ENCODE data around the gene COL1A1. TPM values are rescaled to one million over a fixed set of nuclear protein-coding genes. Genes with fewer than 3 reads are reported as not detected.

Gene COL1A1
- total RNA-seq, 1 donor from 2014 or later = 17.6 TPM

DNA sequence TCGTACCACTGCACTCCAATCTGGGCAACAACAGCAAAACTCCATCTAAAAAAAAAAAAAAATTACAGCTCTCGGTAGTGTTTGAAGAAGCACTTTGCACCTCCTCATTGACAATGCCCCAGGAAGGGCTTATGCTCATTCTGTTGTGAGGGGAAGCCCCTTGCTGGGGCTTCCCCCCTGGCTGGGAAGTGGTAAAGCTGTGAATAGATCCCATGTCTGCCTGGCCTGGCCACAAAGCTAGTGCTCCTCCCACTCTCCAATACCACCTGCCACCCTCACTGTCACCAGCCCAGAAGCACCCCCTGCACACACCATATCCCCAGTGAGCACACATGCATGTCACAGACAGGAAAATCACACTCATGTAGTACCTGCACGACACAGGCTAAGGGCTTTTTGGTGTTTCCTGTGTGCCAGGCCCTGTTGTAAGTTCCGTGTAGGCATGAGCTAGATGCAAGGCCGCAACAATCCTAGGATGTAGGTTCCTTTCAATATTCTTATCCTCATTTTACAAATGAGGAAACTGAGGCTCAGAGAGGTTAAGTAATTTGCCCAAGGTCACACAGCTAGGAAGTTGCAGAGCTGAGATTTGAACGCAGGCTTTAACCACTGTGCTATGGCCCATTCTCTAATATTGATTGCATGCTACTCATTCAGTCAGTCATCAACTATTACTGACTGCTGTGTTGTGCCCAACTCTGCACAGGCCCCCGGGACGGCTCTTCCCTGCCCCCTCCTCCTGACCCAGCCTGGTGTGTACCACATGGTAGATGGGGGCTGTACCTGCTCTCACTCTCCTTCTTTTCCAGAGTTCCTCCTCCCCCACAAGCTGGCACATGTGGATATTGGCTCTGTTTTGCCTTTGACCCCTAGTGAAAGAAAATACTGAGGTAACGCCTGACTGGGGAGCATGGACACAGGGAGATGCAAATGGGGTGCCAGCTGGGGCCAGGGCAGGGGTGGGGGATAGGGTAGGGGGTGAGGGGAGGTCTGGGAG is 11.9 kb upstream of the COL1A1 start:
- no peak for DNase-seq

DNA sequence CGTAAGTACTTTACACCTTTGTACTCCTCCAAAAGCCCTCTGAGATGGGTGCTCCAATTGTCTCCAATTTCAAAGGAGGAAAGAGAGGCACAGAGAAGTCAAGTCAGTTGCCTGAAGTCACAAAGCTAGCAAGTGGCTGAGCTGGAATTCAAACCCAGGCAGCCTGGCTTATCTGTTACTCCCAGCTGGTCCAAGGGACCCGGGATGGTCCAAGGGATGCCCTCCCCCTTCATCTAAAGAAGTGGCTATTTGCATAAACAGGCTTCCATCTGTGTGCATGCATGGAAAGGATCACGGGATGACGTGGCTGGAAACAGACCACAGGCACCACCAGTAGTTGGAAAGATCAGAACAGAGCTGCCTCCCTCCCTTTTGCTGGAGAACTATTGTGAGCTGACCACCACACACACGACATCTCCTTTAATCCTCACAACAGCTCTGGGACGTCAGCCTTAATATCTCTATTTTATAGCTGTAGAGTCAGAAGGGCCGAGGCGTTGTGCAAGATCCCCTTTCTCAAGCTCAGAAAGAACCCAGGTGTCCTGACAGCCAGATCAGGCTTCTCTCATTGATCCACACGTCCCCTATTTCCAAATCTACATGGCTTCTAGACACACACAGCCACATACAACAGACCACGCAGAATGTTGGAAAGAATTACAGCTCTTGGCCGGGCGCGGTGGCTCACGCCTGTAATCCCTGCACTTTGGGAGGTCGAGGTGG is 10.9 kb upstream of the COL1A1 start:
- DNase-seq = no peak

DNA sequence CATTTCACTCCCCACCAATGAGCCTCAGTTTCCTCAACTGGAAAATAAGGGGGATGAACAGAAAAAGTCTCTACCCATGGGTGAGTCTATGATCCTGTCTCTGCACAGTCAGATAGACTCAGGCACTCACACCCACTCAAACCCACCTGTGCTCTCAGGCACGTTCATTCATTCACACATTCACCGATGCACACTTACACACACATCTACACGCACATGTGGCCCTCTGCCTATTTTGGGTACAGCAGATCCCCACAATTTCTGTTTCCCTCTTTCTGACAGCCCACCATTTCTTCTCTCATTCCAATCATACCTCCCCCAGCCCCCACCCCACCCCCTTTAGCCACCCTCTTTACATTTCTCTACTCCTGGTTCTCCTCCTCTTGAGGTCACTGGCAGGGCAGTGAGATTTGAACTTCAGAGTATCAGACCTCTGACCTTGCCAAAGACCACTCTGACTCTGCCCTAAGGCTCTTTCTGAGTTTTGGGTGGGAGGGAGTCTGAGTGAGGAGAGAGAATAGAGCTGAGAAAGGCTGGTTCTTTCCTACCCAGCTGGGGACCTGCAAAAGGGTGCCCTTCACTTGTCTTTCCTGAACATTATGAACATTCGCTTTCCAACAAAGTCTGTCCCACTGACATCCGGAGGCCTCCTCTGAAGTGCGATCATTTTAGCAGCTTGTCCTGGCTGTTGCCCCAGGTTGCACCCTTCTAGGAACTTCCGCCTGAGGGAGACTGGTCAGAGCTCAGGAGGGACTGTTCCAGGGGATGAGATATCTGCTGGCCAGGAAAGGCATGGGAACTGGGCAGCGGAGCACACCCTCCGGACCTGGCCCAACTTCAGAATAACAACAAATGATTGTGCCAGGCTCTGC is 10.1 kb upstream of the COL1A1 start:
- no peak for DNase-seq

DNA sequence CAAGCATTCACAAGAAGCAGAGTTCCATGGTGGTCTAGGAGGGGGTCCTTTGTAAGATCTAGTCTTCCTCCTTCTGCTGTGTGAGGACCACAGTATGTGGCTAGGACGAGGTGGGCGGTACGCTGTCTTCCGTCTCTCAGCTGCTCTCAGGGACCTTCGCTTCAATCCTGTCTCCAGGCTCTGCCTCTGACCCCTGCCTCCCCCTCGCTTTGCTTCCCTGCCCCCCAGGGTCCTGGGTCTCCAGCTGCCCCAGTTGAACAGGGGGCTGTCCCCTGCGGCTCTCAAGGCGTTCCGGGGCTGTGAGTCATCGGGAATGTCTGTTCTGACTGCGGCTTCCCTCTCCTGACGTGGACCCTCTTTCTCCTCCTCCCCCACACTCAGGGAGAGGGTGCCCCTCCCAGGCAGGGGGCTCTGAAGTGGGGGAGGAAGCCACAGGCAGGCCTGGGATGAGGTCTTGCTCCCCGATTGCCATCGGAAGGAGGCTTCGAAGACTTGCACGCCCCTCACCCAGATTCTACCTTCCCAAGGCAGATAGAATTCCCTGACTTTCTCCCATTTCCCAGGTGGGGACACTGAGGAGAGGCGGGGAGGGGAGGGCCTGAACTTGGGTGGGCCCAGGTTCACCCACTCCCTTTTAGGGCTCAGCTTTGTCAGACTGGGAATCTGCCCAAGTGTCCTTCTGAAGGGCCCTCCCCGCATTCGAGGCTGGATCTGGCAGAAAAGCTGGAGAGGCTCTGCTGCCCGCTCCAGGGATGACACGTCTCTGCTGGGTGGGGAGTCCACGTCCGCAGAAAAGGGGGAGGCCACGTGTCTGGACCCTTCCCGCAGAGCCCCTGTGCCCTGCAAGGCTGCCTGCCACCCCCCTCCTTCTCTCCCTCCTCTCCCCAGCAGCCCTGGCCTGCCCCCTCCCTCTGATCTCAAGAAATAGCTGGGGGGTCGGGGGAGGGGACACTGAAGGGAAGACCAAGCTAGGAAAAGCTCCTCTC is 9.1 kb upstream of the COL1A1 start:
- no peak for DNase-seq

DNA sequence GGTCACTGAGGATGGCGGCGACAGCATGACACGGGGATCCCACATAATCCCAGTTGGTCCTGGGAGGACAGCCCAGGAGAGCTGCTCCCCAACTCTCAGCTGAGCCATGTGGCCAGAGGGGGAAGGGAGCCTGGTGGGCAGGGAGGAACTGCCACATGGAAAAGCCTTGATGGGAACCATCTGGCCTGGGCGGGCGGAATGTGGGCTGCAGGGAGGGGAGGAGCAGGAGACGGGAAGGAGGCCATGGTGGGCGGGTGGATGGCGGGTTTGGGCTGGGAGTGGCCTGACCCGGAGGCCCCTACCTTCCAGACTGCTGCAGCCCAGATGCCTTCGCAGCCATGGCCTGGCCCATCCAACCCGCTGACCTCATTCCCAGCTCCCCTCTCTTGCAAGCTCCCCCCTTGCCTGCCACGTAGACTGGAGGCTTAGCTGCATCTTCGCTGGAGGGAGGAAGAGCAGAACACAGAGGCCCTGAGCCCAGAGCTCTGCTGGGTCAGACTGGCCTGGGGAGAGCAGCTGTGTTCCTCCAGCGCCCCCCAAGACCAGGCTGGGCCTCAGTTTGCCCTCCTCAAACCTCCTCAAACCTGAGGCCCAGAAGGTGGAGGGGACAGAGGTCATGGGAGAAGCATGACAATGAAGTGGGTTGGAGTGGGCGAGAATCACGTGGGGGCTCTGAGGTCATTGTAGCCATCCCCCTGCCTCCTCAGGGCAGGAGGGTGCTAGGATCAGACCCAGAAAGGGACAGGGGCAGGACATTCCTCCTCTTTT is 8.2 kb upstream of the COL1A1 start:
- no peak for DNase-seq

DNA sequence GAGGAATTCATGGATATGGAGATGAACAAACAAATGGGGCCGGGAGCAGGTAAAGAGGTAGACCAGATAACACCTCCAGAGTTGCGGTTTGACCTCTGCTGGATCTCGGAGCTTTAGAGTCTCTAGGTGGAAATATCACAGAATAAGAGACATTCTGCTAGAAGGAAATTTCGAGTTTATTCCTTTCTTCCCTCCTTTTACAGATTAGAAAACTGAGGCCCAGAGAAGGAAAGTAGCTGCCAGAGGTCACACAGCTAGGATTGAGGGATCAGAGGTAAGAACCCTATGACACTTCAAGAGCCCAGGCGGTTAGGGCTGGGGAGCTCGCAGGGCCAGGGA is 7.7 kb upstream of the COL1A1 start:
- DNase-seq = no peak

DNA sequence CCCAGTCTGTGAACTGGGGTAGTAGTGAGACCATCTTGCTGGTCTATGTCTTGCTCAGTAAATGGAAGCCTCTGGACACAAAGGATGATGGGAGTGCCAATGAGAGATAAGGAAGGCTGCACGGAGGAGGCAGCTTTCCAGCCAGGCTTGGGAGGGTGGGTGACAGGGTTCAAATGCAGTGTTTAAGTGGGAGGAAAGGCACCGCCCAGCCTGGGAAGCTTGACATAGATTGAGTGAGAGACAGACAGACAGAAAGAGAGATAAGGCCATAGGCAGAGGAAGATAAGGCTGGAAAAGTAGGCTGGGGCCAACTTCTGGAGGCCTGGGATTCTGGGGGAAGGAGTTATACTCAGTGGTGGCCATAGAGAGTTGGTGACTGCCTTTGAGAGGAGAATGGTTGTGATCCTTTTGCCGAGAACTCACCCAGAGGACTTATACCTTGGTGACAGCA is 7.2 kb upstream of the COL1A1 start:
- no peak for DNase-seq

DNA sequence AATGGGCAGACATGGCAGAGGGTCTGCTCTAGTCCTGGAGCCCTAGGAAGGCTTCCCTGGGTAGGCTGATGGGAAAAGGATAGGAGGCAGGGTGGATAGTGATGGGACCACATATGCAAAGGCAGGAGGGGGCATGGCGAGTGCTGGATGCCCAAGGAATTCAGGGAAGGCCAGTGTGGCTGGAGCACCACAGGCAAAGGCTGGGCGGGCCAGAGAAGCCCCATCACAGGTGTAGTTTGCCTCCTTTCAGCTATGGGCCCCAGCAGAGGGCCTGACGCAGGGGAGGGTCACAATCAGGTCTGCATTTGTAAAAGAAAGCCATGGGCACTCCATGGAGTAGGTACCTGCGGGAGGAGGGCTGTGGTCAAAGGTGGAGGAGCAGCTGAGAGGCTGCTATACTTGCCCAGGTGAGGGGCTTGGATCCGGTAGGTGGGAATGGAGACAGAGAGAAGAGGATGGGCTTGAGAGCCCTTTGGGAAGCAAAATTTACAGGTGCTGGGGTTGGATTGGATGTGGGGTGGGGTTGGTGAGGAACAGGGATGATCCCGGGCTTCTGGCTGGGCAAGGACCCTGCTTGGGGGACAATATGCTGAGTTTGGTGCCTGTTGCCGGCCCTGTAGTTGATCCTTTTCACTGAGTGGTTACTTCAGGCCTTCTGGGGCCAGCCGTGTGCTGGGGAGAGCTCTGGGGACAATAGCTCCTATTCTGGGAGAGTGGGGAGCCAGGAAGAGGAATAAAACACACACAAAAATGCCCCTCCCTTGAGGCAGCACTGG is 6.5 kb upstream of the COL1A1 start:
- DNase-seq = no peak

DNA sequence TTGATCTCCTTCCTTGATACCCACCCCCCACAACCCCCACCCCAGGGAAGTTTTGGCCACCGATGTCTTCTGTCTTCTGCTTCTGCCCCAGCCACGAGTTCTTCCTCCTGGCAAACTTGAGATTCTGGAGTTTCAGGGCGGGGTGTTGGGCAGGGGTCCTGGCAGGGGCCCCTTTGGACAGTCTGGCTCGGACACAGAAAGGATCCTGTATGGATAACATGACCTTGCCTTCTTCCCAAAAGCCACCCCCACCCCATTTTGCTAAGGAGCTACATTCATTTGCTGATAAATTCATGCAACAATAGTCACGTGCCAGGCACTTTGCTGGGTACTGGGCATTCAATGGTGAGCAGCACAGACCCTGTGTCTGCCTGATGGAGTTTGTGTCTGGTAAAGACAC is 5.9 kb upstream of the COL1A1 start:
- DNase-seq = no peak

DNA sequence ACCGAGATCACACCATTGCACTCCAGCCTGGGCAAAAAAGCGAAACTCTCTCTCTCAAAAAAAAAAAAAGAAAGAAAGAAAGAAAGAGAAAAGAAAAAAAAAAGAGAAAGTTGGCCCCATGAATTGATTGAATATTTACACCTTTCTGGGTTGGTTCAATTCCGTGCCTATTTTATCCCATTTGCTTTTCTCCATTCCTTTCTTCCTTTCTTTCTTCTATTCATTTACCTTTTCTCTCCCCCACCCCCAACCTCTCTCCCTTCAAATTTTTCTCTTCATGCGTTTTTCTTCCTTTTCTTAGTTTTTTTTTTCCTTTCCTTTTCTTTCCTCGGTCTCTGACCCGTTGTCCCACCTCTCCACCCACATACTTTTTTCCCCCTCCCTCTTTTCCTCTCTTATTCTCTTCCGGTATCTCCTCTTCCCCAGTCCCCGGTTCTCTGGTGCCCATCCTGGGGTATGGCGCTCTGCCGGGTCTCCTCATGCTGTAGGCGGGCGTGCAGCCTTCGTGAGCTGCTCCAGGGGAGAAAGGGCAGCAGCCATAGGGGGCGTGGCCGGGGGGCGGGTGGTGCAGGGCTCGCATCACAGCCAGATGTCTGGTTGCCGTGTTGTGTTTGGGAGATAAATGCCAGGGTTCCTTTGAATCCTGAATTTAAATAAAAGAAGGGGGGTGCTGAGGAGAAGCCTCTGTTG is 5.3 kb upstream of the COL1A1 start:
- no peak for DNase-seq

DNA sequence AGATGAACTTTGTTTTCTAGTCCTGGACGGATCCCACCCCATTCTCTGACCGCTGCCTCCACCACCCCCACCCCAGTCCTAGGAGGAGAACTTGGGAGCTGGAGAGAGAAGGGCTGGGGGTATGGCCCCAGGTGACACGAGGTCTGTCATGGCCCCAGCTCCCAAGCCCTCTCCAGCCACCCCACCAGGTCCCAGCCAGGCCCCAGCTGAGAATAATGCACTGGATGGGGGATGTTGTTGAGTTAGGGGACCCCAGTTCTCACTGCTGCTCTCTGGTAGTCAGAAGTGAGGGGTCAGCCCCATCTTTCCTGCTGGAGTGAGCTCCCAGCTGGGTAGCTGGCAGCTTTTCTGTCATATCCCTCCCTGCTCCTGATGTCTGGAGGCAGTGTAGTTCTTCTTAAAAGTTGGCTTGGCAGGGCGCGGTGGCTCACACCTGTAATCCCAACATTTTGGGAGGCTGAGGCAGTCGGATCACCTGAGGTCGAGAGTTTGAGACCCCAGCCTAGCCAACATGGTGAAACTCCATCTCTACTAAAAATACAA is 4.6 kb upstream of the COL1A1 start:
- no peak for DNase-seq

DNA sequence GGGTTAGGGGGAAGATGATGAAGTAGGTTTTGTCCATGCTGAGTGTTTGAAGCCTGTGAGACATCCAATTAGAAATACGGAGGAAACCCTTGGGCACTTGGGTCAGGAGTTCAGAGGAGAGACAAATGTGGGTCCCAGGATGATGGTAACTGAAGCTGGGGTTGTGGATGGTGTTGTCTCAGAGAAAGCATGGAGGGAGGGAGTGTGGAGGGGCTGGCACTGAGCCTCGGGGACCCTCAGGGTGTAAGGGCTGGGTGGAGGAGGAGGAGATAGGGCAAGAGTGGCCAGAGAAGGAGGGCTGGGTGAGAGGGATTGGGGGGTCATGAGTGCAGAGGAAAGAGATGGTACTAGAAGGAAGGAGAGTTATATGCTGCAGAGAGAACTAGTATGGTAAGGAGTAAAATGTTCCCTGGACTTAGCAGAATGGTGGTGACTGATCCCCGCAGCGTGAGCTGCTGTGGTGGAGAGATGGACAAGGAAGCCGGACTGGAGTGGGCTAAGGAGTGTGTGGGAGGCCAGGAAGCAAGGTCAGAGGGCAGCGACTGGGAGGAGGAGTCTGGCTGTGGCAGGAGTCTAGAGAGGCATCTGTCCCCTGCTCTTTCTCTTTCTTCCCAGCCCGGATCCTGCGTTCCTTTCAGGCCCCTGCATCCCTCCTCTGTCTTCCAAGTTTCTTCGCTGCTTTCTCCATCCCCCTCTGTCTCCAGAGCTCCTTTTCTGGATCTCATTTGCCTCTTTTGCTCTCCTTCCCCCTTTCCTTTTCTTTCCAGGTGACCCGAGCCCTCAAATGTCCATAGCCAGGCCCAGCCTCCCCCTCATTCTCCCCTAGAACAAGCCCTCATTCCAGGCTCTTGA is 3.9 kb upstream of the COL1A1 start:
- DNase-seq = no peak

DNA sequence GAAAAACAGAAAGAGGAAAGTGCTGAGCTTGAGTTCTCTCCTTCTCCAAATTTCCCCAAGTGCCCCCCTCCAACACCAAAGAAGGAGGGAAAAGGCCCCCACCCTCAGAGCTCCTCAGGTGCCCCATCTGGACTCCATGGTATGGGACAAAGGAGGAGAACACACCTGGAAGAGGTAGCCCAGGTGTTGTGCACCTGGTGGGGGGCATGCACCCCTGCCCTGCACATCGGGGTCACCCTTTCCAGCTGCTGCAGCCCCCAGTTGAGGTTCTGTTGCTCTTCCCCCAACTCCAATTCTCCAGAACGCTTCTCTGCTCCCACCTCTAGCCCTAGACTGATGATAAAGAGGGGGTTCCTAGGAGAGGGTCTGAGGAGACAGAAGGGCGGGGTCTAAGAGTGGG is 3.0 kb upstream of the COL1A1 start:
- DNase-seq = no peak

DNA sequence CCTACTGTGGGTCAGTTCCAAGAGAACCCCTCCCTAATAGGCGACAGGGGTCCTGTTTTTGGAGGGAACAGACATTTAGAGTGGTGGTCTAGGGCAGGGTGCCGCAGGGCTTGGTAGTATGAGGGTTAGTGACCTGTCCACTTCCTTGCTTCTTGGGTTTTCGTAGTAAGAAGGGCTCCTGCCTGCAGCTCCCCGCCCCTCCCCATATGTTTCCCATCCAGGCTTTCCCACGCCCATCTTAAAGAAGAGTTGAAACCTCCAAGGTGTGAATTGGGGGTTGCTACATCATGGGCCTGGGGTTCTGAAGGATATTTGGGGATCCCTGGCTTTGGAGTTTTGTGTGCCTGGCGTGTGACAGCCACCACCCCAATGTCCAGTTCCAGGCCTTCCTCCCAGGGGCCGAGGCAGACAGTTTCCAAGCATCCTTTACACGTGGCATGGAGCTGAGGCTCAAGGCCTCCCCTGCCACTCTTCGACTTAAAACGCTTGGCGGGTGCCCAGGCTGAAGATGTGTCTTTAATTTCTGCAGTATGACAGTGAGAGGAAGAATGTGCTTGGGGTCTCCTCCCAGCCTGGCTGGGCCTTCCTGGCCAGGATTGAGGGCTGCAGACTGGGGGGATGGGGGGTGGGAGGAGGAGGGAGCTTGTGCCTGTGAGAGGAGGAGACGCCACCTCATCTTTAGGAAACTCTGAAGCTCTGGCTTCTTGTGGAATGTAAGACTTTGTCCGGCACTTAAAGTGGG is 2.3 kb upstream of the COL1A1 start:
- DNase-seq = no peak

DNA sequence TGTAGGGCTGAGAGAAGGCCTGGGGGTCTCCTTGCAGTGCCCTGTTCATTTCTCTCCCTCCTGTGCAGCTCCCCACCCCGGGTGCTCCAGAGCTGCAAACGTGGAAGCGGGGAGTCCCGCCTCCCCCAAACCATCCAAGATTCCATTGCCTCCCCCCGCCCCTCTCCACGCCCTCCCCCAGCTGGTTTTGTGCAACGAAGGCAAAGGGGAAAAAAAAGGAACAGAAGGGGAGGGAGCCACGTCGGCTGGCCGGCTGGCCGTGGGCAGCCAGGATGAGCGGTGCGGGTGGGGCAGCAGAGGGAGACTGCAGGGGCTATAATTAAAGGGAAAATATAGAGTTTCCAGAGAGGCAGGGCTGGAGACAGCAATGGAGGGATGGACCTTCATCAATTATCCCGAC is 1.7 kb upstream of the COL1A1 start:
- DNase-seq = no peak

DNA sequence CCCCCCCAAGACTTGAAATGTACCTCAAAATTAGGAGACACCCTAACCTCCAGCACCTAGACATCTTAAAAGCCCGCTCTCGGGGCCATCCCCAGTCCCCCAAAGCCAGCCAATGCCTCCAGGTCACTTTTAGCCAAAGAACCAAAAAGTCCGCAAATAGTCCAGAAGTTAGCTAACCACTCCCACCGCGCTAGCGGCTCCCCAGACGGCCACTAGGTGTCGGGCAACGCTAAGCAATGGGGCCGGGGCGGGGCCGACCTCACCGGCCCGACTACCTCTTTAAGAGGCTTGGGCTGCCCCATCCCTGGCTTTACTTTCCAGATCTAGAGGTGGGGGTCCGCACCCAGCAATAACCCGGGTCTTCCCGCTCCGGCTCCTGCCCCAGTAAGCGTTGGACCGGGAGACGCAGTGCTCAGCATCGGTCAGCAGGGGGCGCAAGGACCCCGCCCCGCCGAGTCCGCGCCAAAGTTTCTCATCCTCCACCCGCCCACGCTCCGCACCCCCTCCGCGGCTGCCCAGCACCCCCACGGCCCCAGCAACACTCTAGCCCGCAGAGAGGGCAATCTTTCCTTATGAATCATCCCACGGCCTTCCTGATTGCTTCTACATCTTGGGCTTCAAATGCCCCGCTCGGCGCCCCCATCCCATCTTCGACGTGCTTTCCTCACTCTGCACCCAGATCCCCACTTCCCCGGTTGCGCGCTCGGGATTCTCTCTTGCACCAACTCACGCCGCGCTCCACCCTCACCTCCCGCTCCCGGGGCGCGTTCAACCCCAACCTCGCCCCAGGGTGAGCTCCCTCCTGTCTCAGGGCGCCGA is 765 bp downstream of the COL1A1 start:
- peak; percentile 48 for DNase-seq

Measured in occipital lobe (tissue), 2 donors.